ENCODE measurements around the gene THADA. TPM values are rescaled to one million over a fixed set of nuclear protein-coding genes. Genes with fewer than 3 reads are reported as not detected.

Gene THADA
- total RNA-seq, 2 experiments from 2014 or later: 26.2 to 32.2 TPM

DNA sequence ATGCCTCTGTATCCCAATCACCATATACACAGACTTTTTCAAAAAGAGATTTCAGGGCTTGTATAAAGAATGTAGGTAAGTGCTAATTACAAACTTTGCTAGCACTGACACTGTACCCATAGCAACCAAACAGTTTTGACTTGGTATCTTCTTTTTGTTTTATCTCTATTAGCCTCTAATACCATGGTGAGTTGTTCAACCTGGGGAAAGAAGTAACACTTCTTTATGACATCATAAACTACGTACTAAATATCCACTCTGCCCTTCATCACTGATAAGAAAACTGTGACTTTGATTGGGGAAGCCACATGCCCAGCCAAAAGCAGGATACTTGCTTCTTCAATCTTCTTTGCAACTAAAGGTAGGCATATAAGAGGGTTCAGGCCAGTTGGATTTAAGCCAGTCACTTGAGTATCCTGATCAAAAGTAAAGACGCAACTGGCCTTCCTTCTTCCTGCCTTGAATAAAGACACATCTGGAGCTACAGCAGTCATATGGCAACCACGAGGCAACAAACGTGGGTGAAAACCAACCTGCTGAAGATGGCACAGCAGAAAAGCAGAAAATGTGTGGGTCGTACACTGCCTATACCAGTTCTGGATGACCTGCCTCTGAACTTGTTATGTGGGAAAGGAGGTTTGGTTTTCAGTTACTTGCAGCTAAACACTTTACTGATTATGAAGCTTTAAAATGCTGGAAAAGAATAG lies 16.4 kb downstream of the THADA start:
- Mint-ChIP-seq H3K4me3 (no peak overlapping the region), H3K9me3 (no peaks in the 10 kb centered on the region), H3K27ac (no peak overlapping the region), H3K27me3 (no peaks in the 10 kb centered on the region), H3K36me3 (ENCODE audit: low read depth) (peaks cover 45% of the 10 kb centered on the region), H3K4me1 (peaks cover 15% of the 10 kb centered on the region)
- no peak for DNase-seq
- POLR2A ChIA-PET: interaction anchor here (0.6 kb wide), 1 partner anchor 219 kb away, joined by 3 read pairs; no protein-coding TSS in a partner anchor
- CTCF ChIA-PET: interaction anchor here (0.6 to 1.3 kb wide), 4 partner anchors 9 to 1515 kb away, joined by 3 to 4 read pairs (median 4); partner anchors contain the start of gene THADA

DNA sequence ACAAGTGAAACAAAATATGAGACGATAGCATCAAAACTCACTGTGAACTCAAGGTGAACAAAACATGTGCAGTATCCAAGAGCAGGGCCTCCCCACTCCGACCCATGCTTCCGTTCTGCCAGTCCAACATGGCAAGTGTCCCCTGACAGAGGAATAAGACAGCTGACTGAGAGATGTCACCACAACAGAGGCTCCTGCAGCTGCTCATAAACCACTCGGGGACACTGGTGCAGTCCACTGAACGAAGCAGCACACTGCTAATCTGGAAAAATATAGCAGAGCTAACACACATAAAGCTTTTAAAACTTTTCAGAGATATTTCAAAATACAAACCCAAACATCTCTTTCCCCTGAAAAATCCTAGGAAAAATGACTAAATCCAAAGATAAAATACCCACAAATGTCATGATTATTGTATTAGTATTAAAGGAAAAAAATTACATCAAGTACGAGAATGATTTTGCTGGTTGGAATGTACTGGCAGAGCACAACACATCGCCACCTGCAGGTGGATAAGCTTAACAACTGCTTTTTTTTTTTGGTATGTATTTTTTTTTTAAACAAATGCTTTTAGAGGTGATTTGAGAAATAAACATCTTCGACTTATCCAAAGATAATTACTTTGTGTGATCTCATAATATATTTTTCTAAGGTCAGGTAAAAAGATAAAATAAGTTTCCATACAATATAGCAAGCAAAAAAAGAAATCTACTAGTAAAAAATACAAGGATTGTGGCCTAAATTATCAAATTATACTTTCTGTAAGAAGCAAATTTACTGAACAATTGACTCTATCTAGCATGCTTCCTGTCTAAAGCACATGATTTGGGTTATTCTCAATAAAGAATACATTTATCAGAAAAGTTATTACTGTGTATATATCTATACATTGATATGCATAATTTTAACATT lies 18.6 kb downstream of the THADA start:
- Mint-ChIP-seq H3K27me3 (no peaks in the 10 kb centered on the region), H3K4me3 (no peak overlapping the region), H3K4me1 (peaks cover 15% of the 10 kb centered on the region), H3K36me3 (ENCODE audit: low read depth) (peaks cover 43% of the 10 kb centered on the region), H3K9me3 (no peaks in the 10 kb centered on the region), H3K27ac (no peak overlapping the region)
- ChIA-PET POLR2A (interaction anchor here (0.6 to 1.0 kb wide), 2 partner anchors 10 to 614 kb away, joined by 3 to 11 read pairs; no protein-coding TSS in a partner anchor), CTCF (interaction anchor here (0.5 to 1.7 kb wide), 17 partner anchors 9 to 630 kb away, joined by 3 to 15 read pairs (median 4); partner anchors contain the start of genes PLEKHH2 and THADA)
- DNase-seq: peak; percentile 37

DNA sequence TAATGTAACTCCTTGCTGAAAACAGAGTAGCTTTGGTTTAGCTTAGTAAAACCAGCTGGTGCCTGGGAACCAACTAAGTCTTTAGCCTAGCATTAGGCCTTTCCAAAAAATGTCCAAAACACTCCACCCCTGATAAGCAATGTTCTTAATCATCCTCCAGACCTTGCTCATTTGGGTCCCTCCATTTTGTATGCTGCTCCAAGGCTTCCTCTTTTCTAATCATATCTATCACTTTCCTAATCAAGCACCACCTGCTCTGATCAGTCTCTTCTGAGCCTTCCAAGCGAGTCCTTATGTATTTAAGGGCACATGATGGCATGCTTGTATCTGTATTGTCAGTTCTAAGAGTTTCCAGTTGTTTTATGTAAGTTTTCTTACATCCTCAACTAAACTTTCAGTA lies 23.6 kb downstream of the THADA start:
- POLR2A ChIA-PET: no interaction called here
- no peak overlapping the region for H3K4me3 Mint-ChIP-seq
- CTCF ChIA-PET: interaction anchor here (0.6 to 2.4 kb wide), 4 partner anchors 9 to 445 kb away, joined by 3 to 10 read pairs (median 5); no protein-coding TSS in a partner anchor
- peaks cover 48% of the 10 kb centered on the region for H3K36me3 Mint-ChIP-seq (ENCODE audit: low read depth)
- H3K27ac Mint-ChIP-seq: no peak overlapping the region
- DNase-seq: no peak
- H3K9me3 Mint-ChIP-seq: no peaks in the 10 kb centered on the region
- H3K4me1 Mint-ChIP-seq: peaks cover 20% of the 10 kb centered on the region
- H3K27me3 Mint-ChIP-seq: no peaks in the 10 kb centered on the region

DNA sequence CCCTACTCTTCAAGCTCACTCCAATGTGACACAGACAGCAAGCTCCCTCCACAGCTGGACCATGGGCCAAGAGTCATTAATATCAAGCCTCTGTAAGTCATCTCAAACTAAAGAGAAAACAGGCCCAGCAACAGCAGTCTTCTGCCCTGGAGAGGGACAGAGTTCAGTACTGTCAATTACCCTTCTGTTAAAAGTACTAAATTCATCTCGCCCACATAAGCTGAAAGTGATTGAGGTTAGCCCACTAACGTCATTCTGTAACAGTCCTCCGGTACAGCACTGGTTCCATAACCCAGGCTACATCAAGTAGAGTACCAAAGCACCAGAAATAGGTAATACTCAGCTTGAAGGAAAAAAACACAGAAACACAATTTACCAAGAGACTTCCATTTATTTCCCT lies 25.9 kb downstream of the THADA start:
- Mint-ChIP-seq H3K9me3 (no peaks in the 10 kb centered on the region), H3K36me3 (ENCODE audit: low read depth) (peaks cover 52% of the 10 kb centered on the region), H3K4me1 (peaks cover 30% of the 10 kb centered on the region), H3K27me3 (no peaks in the 10 kb centered on the region), H3K4me3 (no peak overlapping the region), H3K27ac (no peak overlapping the region)
- peak; percentile 14 for DNase-seq
- CTCF ChIA-PET: interaction anchor here (0.5 to 1.9 kb wide), 5 partner anchors 9 to 412 kb away, joined by 3 to 7 read pairs (median 4); partner anchors contain the start of gene THADA
- POLR2A ChIA-PET: no interaction called here

DNA sequence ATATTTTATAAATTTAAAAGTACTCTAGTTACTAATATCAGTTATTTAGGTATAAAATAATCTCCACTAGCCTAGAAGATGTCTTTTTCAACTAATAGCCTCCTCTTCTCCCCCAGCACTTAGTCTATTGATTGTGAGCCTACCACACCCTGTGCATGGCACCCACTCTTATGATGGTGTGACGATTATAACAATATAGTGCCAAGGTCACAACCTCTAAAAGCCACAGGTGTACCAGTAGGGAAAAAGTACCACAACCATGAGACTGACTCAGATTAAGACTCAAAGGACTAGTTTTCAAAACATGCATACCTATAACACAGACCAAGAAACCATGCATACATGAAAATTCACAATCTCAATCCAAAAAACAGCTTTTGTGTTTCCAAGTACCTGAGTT lies 27.6 kb downstream of the THADA start:
- Mint-ChIP-seq H3K4me1 (peaks cover 40% of the 10 kb centered on the region), H3K4me3 (no peak overlapping the region), H3K36me3 (ENCODE audit: low read depth) (peaks cover 49% of the 10 kb centered on the region), H3K27me3 (no peaks in the 10 kb centered on the region), H3K9me3 (no peaks in the 10 kb centered on the region), H3K27ac (no peak overlapping the region)
- no peak for DNase-seq
- ChIA-PET CTCF (interaction anchor here (1.1 to 2.7 kb wide), 4 partner anchors 9 to 17 kb away, joined by 3 to 8 read pairs (median 3); no protein-coding TSS in a partner anchor), POLR2A (no interaction called here)

DNA sequence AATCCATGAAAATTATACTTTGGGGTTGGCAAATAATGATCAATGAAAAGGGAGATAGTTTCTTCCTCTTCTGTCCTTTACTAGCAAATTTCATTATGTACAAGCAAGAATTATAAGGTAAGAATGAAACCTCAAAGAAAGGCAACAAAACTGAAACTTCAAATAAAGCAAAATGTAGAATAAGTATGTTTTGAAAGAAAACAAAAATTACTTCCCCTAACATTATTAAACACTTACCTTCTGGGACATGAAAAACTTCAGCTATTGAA lies 29.4 kb downstream of the THADA start:
- H3K27ac Mint-ChIP-seq: no peak overlapping the region
- CTCF ChIA-PET: interaction anchor here (0.6 to 3.6 kb wide), 3 partner anchors 10 to 474 kb away, joined by 3 to 15 read pairs (median 8); no protein-coding TSS in a partner anchor
- H3K9me3 Mint-ChIP-seq: no peaks in the 10 kb centered on the region
- no peak overlapping the region for H3K4me3 Mint-ChIP-seq
- peaks cover 52% of the 10 kb centered on the region for H3K36me3 Mint-ChIP-seq (ENCODE audit: low read depth)
- H3K27me3 Mint-ChIP-seq: no peaks in the 10 kb centered on the region
- no peak for DNase-seq
- POLR2A ChIA-PET: no interaction called here
- H3K4me1 Mint-ChIP-seq: peaks cover 53% of the 10 kb centered on the region

DNA sequence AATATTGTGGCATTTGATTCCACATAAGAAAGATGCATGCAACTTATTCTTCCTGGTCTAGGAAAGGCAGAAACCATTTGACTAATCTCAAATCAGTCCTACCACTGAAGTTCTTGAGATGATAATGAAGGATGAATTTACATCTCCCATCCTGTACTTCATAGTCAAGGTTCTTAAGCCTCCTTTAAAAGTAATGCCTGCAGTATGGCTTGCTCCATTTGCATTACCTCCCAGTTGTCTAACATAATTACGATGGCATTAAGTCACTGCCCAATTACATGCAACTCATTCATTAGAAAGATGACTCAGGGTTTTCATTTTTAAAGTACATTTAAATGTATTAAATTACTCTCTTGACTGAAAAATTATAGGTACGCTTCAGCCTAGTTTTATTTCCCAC lies 32.2 kb downstream of the THADA start:
- Mint-ChIP-seq H3K27me3 (no peaks in the 10 kb centered on the region), H3K9me3 (no peaks in the 10 kb centered on the region), H3K27ac (no peak overlapping the region), H3K36me3 (ENCODE audit: low read depth) (peaks cover 43% of the 10 kb centered on the region), H3K4me1 (peaks cover 63% of the 10 kb centered on the region), H3K4me3 (no peak overlapping the region)
- DNase-seq: no peak
- CTCF ChIA-PET: interaction anchor here (0.6 to 3.6 kb wide), 2 partner anchors 9 to 13 kb away, joined by 3 to 15 read pairs; no protein-coding TSS in a partner anchor
- POLR2A ChIA-PET: no interaction called here

DNA sequence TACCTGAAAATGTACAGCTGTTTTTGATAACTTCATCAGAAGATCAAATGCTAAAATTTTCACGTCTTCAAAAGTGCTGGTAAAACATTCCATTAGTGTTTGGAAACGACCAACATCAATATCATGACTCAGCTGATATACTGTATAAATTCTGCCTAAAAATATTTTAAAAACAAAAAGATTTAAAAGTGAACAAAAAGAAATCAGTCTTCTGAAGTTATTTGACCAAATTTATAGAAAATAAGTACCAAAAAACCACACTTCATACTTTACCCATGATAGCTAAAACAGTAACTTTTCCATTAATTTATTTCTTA lies 35.6 kb downstream of the THADA start:
- Mint-ChIP-seq H3K4me1 (peaks cover 46% of the 10 kb centered on the region), H3K27me3 (no peaks in the 10 kb centered on the region), H3K9me3 (no peaks in the 10 kb centered on the region), H3K4me3 (no peak overlapping the region), H3K36me3 (ENCODE audit: low read depth) (peaks cover 47% of the 10 kb centered on the region), H3K27ac (no peak overlapping the region)
- ChIA-PET CTCF (interaction anchor here (1.1 to 2.2 kb wide), 3 partner anchors 12 to 38 kb away, joined by 3 to 10 read pairs (median 5); no protein-coding TSS in a partner anchor), POLR2A (no interaction called here)
- DNase-seq: no peak

DNA sequence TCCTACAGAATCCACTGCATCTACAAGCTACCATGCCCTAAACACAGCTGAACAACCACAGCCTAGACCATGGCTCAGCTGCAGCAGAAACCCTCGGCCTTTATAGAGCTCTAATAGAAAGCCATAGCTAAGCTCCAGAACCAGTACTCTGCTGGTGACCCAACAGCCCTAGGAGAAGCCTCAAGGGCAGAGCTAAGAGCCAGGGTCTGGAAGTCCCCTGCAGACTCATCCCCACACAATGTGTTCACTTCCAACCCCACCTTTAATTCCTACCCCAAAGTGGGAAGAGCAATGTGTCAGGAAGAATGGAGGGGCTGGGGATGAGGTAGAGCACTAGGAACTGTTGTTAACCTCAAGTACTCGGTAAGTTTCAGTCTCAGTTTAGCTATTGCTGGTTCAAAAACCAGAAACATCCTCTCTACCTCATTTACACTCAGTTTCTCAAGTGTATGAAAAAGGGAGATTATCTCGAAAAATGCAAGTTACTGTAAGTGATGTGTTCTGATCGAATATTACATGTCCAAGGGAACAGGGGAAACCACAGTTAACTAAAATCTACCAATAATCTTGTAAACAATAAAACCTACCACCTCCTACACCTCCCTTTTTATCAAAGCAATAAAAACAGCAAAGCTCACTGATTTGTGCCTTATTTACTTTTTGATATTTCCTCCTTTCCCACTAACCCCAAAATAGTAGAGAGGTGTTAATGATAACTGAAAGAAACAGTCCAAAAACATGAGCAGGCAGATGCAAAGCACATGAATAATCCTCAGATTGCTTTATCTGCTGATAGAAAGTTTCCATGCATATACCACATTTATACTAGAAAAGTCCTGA lies 36.2 kb downstream of the THADA start:
- ChIA-PET POLR2A (no interaction called here), CTCF (interaction anchor here (0.6 to 2.2 kb wide), 7 partner anchors 8 to 710 kb away, joined by 3 to 10 read pairs (median 3); no protein-coding TSS in a partner anchor)
- no peak for DNase-seq
- Mint-ChIP-seq H3K36me3 (ENCODE audit: low read depth) (peaks cover 47% of the 10 kb centered on the region), H3K27me3 (no peaks in the 10 kb centered on the region), H3K27ac (peak overlapping the region; percentile 82), H3K9me3 (no peaks in the 10 kb centered on the region), H3K4me3 (no peak overlapping the region), H3K4me1 (peaks cover 44% of the 10 kb centered on the region)

DNA sequence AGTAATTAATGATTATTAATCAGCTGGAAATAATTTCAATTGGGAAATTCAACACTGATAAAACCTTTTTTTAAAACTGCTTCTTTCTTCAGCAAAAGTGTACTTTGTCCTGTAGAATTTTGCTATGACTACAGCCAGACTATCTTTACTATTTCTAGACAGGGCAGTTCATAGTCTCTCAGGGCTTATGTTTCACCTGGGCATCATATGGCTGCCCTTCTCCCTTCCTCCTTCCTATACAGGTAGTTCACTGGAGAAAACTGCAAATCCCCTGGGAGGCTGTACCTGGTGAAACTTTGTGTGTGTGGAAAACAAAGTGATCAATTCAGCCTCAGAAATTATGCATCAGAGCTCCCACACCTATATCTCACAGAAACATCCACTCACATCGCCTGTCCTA lies 38.6 kb downstream of the THADA start:
- no peaks in the 10 kb centered on the region for H3K27me3 Mint-ChIP-seq
- H3K36me3 Mint-ChIP-seq (ENCODE audit: low read depth): peaks cover 39% of the 10 kb centered on the region
- no peaks in the 10 kb centered on the region for H3K9me3 Mint-ChIP-seq
- peaks cover 27% of the 10 kb centered on the region for H3K4me1 Mint-ChIP-seq
- ChIA-PET CTCF (interaction anchor here (0.6 to 1.7 kb wide), 4 partner anchors 10 to 76 kb away, joined by 3 to 8 read pairs (median 3); no protein-coding TSS in a partner anchor), POLR2A (no interaction called here)
- DNase-seq: no peak
- no peak overlapping the region for H3K27ac Mint-ChIP-seq
- no peak overlapping the region for H3K4me3 Mint-ChIP-seq

DNA sequence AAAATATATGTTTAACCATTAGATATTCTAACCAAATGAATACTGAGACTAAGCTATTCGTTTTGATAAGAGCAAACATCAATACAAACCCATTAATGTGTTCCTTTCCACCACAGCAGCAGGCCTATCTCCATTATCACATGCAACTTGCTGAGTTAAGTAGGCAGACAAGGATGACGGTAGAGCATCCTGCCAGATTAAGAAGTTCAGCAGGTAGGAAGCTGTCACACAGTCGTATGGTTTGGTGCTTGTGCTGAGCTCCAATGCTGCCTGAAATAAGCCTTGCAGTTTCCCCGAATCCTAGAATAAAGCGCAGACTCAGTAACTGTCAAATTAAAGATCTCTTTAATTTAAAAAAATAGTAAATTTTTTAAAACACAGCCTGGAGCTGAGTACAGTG lies 39.6 kb downstream of the THADA start:
- no peak overlapping the region for H3K27ac Mint-ChIP-seq
- no peak overlapping the region for H3K4me3 Mint-ChIP-seq
- no peak for DNase-seq
- H3K9me3 Mint-ChIP-seq: no peaks in the 10 kb centered on the region
- POLR2A ChIA-PET: no interaction called here
- H3K4me1 Mint-ChIP-seq: peaks cover 20% of the 10 kb centered on the region
- H3K27me3 Mint-ChIP-seq: no peaks in the 10 kb centered on the region
- peaks cover 37% of the 10 kb centered on the region for H3K36me3 Mint-ChIP-seq (ENCODE audit: low read depth)
- CTCF ChIA-PET: interaction anchor here (0.5 to 1.7 kb wide), 4 partner anchors 11 to 285 kb away, joined by 3 to 8 read pairs (median 3); no protein-coding TSS in a partner anchor

DNA sequence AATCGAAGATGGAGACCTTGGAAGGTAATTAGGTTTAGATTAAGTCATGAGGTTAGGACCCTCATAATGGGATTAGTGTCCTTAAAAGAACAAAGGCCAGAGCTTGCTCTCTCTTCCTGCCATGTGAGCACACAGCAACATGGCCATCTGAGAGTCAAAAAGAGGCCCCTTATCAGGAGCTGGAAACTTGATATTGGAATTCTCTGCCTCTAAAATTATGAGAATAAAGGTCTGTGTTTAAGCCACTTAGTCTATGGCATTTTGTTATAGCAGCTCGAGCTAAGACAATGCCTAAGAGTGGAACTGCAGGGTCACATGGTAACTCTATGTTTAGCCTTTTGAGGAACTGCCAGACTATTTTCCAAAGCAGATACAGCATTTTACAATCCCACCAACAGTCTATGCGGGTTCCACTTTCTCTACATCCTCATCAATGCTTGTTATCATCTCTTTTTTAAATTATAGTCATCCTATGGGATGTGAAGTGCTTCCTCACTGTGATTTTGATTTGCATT lies 42.4 kb downstream of the THADA start:
- H3K27ac Mint-ChIP-seq: no peak overlapping the region
- POLR2A ChIA-PET: no interaction called here
- no peak overlapping the region for H3K4me3 Mint-ChIP-seq
- DNase-seq: no peak
- CTCF ChIA-PET: no interaction called here
- H3K27me3 Mint-ChIP-seq: no peaks in the 10 kb centered on the region
- peaks cover 7% of the 10 kb centered on the region for H3K4me1 Mint-ChIP-seq
- H3K36me3 Mint-ChIP-seq (ENCODE audit: low read depth): peaks cover 57% of the 10 kb centered on the region
- H3K9me3 Mint-ChIP-seq: no peaks in the 10 kb centered on the region
